Endothelial cell of umbilical vein (primary cell): Measurements from ENCODE around the gene CNOT6. TPM values are rescaled to one million over a fixed set of nuclear protein-coding genes. Genes with fewer than 3 reads are reported as not detected.

Experiments
- BruUV-seq: library from RNA; stranded (reverse); fragments of 400-500 nt; replicated peaks from 2 replicates; lab custom pipeline; 2021; lab: Mats Ljungman, UMichigan
- CTCF ChIA-PET: fragments of 300-600, 350-600 bp; sonication (Branson Sonifier 250); formaldehyde crosslinking; loops from one replicate; lab custom pipeline; 2021; ENCODE audit warnings: antibody characterized with exemption, inconsistent platforms; lab: Charles Lee
- POLR2A ChIA-PET: fragments of 300-600, 350-600 bp; sonication (Branson Sonifier 250); formaldehyde crosslinking; loops from one replicate; lab custom pipeline; 2021; ENCODE audit warnings: antibody characterized with exemption, inconsistent platforms; lab: Charles Lee
- DNase-seq: peaks from one replicate; pipeline ENCODE4 v3.0.0-alpha.2; 2011; ENCODE audit warnings: low read depth, low spot score
- FAIRE-seq: peaks from 2 replicates; lab custom pipeline; 2011; peaks lifted over from hg19 to GRCh38; lab: Jason Lieb, UNC
- H2AFZ ChIP-seq: 2 replicates; pipeline ENCODE4 v1.6.0; 2012; ENCODE audit warnings: low read depth, low read length, control low read depth, inconsistent platforms
- H3K27ac ChIP-seq: 2 replicates; pipeline ENCODE4 v1.5.1; 2011; ENCODE audit warnings: low read depth, mild to moderate bottlenecking, control low read depth, low read length, moderate library complexity; ENCODE audit not compliant: insufficient read depth
- H3K27me3 ChIP-seq, 2 experiments: 2 replicates each; pipeline versions ENCODE4 v1.6.0 to v1.6.1; 2011; ENCODE audit warnings: low read length in 2 of 2, mixed read lengths in 1 of 2; ENCODE audit not compliant: control insufficient read depth in 2 of 2, insufficient read depth in 2 of 2
- H3K36me3 ChIP-seq, 2 experiments: 2 replicates in 1 of 2; 3 replicates in 1 of 2; pipeline ENCODE4 v1.5.1; 2011; ENCODE audit warnings: low read length in 2 of 2, mild to moderate bottlenecking in 1 of 2, moderate library complexity in 1 of 2; ENCODE audit not compliant: control insufficient read depth in 2 of 2, insufficient read depth in 2 of 2; ENCODE audit errors: extremely low read depth in 1 of 2
- H3K4me1 ChIP-seq: 3 replicates; pipeline ENCODE4 v1.5.1; 2011; ENCODE audit warnings: mild to moderate bottlenecking, low read length; ENCODE audit not compliant: control insufficient read depth, insufficient read depth; ENCODE audit errors: extremely low read depth
- H3K4me2 ChIP-seq: 2 replicates; pipeline ENCODE4 v1.6.1; 2011; ENCODE audit warnings: low read length, control low read depth, mixed read lengths; ENCODE audit not compliant: insufficient read depth
- H3K4me3 ChIP-seq, 3 experiments: fragments of 200-600 bp in 1 of 3; sonication (generic), shearing (Covaris generic) in 1 of 3; replicated peaks in 1 of 3; 2 replicates each; pipeline ENCODE4 v1.5.1; 2011 to 2016; ENCODE audit warnings: control low read depth in 3 of 3, low read length in 3 of 3, mild to moderate bottlenecking in 2 of 3, inconsistent platforms in 1 of 3, low read depth in 1 of 3, moderate library complexity in 1 of 3; ENCODE audit not compliant: insufficient read depth in 1 of 3
- H3K79me2 ChIP-seq: 2 replicates; pipeline ENCODE4 v1.6.0; 2012; ENCODE audit warnings: low read length, inconsistent platforms; ENCODE audit not compliant: control insufficient read depth, insufficient read depth
- H3K9ac ChIP-seq: replicated peaks from 2 replicates; pipeline ENCODE3; 2011; ENCODE audit warnings: low read length, control low read depth; ENCODE audit not compliant: insufficient read depth; ENCODE audit errors: extremely low read depth
- H3K9me1 ChIP-seq: replicated peaks from 3 replicates; pipeline ENCODE4 v1.6.0; 2011; ENCODE audit warnings: mild to moderate bottlenecking, low read length; ENCODE audit not compliant: control insufficient read depth, insufficient read depth; ENCODE audit errors: extremely low read depth
- H3K9me3 ChIP-seq: replicated peaks from 2 replicates; pipeline ENCODE4 v1.5.1; 2012; ENCODE audit warnings: low read length, inconsistent platforms; ENCODE audit not compliant: control insufficient read depth, insufficient read depth
- H4K20me1 ChIP-seq: replicated peaks from 2 replicates; pipeline ENCODE3; 2011; ENCODE audit warnings: mild to moderate bottlenecking, low read length; ENCODE audit not compliant: control insufficient read depth, insufficient read depth; ENCODE audit errors: extremely low read depth
- CTCF ChIP-seq, 2 donors: IDR thresholded peaks; 1 replicate in 1 of 2; 2 replicates in 1 of 2; pipeline ENCODE4 v1.5.1; 2011; ENCODE audit warnings: low read length in 2 of 2, mild to moderate bottlenecking in 2 of 2, moderate library complexity in 2 of 2, control low read depth in 1 of 2, inconsistent platforms in 1 of 2, low read depth in 1 of 2; ENCODE audit not compliant: insufficient read depth in 1 of 2; ENCODE audit errors: extremely low read depth in 1 of 2
- EZH2 ChIP-seq: IDR thresholded peaks from 2 replicates; pipeline ENCODE4 v1.6.1; 2012; ENCODE audit warnings: borderline replicate concordance, low read depth, mild to moderate bottlenecking, moderate library complexity, low read length, inconsistent platforms; ENCODE audit not compliant: severe bottlenecking
- FOS ChIP-seq: IDR thresholded peaks from 2 replicates; pipeline ENCODE4 v1.6.1; 2011; ENCODE audit warnings: mild to moderate bottlenecking, low read length, moderate library complexity, borderline replicate concordance; ENCODE audit not compliant: insufficient read depth
- GATA2 ChIP-seq: IDR thresholded peaks from 2 replicates; pipeline ENCODE4 v1.7.0; 2011; ENCODE audit warnings: low read depth, mild to moderate bottlenecking, moderate library complexity, mixed read lengths, low read length; ENCODE audit not compliant: insufficient read length, insufficient read depth
- JUN ChIP-seq: IDR thresholded peaks from 2 replicates; pipeline ENCODE4 v1.6.1; 2011; ENCODE audit warnings: borderline replicate concordance, low read depth; ENCODE audit not compliant: insufficient read length, insufficient read depth
- MYC ChIP-seq: IDR thresholded peaks from one replicate; pipeline ENCODE4 v1.6.1; 2011; ENCODE audit warnings: mild to moderate bottlenecking, low read depth, low read length
- POLR2A ChIP-seq: IDR thresholded peaks from 2 replicates; pipeline ENCODE4 v1.6.1; 2012; ENCODE audit warnings: low read depth, mild to moderate bottlenecking, control low read depth, low read length
- POLR2AphosphoS5 ChIP-seq: IDR thresholded peaks from 2 replicates; pipeline ENCODE4 v1.6.1; 2012; ENCODE audit warnings: low read depth, mild to moderate bottlenecking, control low read depth, low read length, moderate library complexity; ENCODE audit not compliant: insufficient read depth
- dilution Hi-C: fragments of 300-500 bp; cut with MboI; formaldehyde crosslinking; loops from one replicate; pipeline ENCODE4 v1.15.0; 2019; ENCODE audit warnings: low sequenced_read_pairs; ENCODE audit not compliant: extremely low pct_ligation_motif_present
- intact Hi-C: fragments of 100-400 bp; cut with micrococcal nuclease; formaldehyde crosslinking; loops from one replicate; pipeline ENCODE4 v1.10.0; 2022
- polyA plus RNA-seq, 4 experiments: library from polyadenylated mRNA; depleted of rRNA in 3 of 4; stranded (reverse) in 3 of 4; unstranded in 1 of 4; fragments of >200 nt; gene quantifications; 2 replicates each; pipeline versions ENCODE4 v1.2.1 to v1.2.3, GENCODE V29; 2011 to 2012; ENCODE audit warnings: missing spikeins in 1 of 4
- total RNA-seq: library from RNA; stranded (reverse); gene quantifications from 2 replicates; pipeline ENCODE4 v1.2.3, GENCODE V29; 2021
- TF ChIP-seq, protein P1 (sequence below): IDR thresholded peaks from 2 replicates; pipeline ENCODE4 v1.6.1; 2011; ENCODE audit not compliant: insufficient read depth, insufficient read length

Gene CNOT6
- total and polyA plus RNA-seq, 2 donors (not counting 3 experiments of a cell fraction or from before 2014, with no cell fraction given) = 9.2 to 33.8 TPM

- no peak overlapping the region for H3K4me3 ChIP-seq
- no peak overlapping the region for H2AFZ ChIP-seq
- POLR2A ChIA-PET = no interaction called here
- H3K79me2 ChIP-seq = no peaks in the 10 kb centered on the region
- H3K4me2 ChIP-seq = no peak overlapping the region
- DNase-seq = no peak
- no TSS peak for BruUV-seq
- H3K9ac ChIP-seq = no peak overlapping the region
- H3K27me3 ChIP-seq = no peaks in the 10 kb centered on the region
- dilution Hi-C loops = no loop called here
- H3K36me3 ChIP-seq = peaks cover 15% of the 10 kb centered on the region in 2 experiments
- no peaks in the 10 kb centered on the region for H3K4me1 ChIP-seq
- no peak for FAIRE-seq
- CTCF ChIA-PET = interaction anchor here (1.9 kb wide), 1 partner anchor 31 kb away, joined by 5 read pairs; no protein-coding TSS in a partner anchor
- no peaks in the 10 kb centered on the region for H3K9me3 ChIP-seq
- no peak for TF ChIP-seq POLR2A
- no peak for TF ChIP-seq GATA2
- TF ChIP-seq MYC = no peak
- TF ChIP-seq JUN = no peak
- TF ChIP-seq FOS = no peak
- no peak for TF ChIP-seq POLR2AphosphoS5
- no peak for TF ChIP-seq CTCF (IDR thresholded peaks at IDR 0.05; ENCODE audit: extremely low read depth in 1 of 2, insufficient read depth in 1 of 2, low read depth in 1 of 2, low read length in 2 of 2)
- TF ChIP-seq, protein P1, sequence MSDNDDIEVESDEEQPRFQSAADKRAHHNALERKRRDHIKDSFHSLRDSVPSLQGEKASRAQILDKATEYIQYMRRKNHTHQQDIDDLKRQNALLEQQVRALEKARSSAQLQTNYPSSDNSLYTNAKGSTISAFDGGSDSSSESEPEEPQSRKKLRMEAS = no peak
- TF ChIP-seq EZH2 = no peak
- H3K27ac ChIP-seq = no peak overlapping the region
- intact Hi-C loops = no loop called here
- no peaks in the 10 kb centered on the region for H4K20me1 ChIP-seq
- H3K9me1 ChIP-seq = no peaks in the 10 kb centered on the region
Measured at GRCh38 chr5:180575571-180575970, 81.4 kb downstream of the CNOT6 start.
